Erythroblast (primary cell): Measurements from ENCODE around the gene LDLRAP1.

Source experiments
- GATA1 ChIP-seq: IDR thresholded peaks from 2 replicates; pipeline ENCODE4 v1.6.1; 2011; ENCODE audit warnings: low read depth, mild to moderate bottlenecking, control low read depth, low read length, moderate library complexity
- POLR2A ChIP-seq: IDR thresholded peaks from 2 replicates; pipeline ENCODE4 v1.6.1; 2011; ENCODE audit warnings: mild to moderate bottlenecking, low read length

DNA sequence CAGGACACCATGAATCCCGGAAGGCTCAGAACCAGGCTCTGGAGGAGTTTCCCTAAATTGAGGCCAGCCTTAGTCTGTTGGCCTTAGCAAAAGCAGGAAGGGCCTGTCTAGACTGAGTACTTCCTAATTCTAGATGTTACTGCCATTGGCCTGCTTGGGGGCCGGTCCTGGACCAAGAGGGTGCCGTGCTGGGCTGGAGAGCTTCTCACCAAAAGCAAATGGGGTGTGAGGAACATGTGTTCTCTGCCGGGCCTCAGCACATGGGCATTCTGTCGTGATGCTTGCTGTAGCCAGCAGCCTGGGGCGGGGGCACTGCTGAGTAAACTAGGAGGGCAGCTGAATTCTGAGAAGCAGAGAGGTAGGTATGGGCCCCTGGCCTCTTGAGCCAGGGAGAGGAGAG is 37.5 kb downstream of the LDLRAP1 start:
- TF ChIP-seq POLR2A = no peak
- TF ChIP-seq GATA1 = no peak
